Hematopoietic multipotent progenitor cell treated with erythropoietin and hydrocortisone succinate and interleukin-3 and kit ligand, for 8 days (in vitro differentiated cells): ENCODE measurements around the gene CACNA1B.

Source experiments
- DNase-seq: peaks from one replicate; pipeline ENCODE4 v3.0.0-alpha.2; 2015

The CACNA1B gene

DNA sequence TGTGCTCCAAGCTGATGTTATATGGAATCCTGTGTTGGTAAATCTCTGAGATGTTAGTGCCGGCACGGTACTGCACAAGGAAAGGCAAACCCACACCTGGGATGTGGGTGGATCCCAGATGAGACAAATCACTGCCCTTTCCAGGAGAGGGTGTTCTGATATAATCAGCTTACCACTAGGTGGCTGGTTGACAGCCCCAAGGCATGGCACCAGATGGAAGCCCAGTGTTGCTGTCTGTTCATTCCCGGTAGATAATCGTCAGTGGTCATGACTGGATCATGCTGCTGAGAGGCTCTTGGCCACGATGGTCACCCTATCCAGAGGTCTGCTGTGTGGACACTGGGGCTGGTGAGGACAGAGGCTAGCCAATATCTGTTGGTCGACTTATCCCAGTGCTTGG, 184.0 kb downstream of the CACNA1B start:
- DNase-seq = no peak

DNA sequence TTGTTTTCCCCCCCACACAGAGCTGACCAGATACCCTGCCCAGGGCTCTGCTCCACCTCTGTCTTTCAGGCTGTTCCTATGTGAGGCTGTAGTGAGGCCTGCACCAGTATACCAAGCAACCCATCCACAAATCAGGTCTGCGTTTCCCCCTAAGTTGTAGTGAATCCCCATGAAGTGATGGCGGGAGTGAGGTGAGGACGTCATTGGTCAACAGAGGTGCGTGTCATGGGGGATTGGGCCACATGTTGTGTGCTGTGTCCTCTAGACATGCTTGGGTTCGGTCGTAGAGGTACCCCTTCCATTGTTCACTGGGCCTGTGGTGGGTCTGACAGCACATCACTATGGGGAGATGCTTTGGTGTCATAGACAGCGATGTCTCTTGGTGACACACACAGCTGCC, 184.6 kb downstream of the CACNA1B start:
- no peak for DNase-seq

DNA sequence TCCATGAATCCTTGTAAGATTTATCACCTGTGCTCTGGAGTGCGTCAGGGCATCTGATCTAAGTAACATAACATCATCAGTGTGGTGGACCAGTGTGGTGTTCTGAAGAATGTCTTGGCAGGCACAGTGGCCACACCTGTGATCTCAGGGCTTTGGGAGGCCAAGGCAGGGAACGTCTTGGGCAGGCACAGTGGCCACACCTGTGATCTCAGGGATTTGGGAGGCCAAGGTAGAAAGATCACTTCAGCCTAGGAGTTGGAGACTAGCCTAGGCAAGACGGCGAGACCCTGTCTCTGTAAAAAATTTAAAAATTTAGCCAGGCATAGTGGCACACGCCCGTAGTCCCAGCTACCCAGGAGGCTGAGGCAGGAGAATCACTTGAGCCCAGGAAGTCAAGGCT, 185.5 kb downstream of the CACNA1B start:
- no peak for DNase-seq

DNA sequence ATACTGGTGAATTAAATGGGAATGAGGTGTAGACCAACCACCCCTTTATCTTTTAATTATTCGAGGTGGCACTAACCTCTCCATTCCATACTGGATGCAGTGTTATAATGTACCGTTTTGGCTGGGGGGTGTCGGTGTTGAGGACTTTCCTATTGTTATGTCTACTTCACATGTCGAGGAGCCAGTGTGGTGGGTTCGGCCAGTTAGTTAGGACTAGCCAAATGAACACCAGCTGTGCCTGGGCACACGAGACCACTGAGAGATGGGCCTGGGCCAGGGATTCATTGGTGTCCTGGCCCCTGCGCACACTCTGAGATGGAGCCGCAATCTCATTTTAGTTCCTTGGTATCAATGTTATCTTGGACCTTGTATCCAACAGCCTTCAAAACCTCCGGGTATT, 186.2 kb downstream of the CACNA1B start:
- no peak for DNase-seq

DNA sequence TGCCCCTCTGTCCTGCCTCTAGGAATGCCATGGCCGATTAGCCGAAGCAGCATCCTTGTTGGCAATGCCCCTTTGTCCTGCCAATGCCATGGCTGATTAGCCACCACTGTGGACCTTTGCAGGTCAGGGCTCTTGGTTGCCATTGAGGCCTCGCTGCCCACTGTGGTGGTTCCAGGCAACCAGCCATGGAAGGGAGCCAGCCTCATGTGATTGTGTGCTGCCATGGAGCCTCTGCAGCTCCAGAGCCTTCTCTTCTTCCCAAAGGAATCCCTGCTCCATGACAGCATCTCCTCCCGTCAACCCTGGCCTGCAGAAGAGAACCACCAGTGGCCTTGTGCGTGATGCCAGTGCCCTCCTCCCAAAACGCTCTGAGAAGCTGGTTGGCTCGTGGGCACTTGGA, 187.0 kb downstream of the CACNA1B start:
- DNase-seq = no peak

DNA sequence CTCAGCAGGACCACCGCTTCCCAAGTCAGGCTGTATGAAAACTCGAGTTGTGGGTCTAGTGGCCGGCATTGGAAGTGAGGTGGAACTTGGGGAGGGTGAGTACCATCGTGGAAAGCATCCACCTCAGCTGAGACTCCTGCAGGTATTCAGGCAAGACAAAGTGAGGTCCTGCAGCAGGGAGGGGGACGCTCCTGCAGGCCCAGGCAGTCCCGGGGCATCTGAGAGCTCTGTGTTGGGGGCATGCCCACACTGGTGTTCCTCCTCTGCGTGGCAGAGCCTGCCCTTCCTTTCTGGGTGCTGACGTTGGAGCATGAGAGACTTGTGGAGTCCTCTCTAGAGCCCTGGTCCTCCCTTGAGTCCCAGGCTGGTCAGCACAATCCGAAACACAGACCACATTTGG, 187.7 kb downstream of the CACNA1B start:
- no peak for DNase-seq

DNA sequence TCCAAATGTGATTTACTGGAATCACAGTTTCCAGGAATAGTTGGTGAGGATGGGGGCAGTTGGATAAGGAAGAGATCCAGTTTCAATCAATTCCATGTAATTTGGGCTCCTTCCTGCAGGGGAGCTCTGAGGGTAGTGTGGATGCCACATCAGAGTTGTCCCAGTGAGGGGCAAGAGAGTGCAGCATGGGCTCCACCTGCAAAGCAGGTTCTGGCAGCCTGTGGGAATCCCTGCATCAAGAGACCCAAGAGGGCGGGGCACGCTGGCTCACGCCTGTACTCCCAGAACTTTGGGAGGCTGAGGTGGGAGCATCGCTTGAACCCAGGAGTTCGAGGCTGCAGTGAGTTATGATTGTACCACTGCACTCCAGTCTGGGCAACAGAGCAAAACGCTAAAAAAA, 188.5 kb downstream of the CACNA1B start:
- no peak for DNase-seq

DNA sequence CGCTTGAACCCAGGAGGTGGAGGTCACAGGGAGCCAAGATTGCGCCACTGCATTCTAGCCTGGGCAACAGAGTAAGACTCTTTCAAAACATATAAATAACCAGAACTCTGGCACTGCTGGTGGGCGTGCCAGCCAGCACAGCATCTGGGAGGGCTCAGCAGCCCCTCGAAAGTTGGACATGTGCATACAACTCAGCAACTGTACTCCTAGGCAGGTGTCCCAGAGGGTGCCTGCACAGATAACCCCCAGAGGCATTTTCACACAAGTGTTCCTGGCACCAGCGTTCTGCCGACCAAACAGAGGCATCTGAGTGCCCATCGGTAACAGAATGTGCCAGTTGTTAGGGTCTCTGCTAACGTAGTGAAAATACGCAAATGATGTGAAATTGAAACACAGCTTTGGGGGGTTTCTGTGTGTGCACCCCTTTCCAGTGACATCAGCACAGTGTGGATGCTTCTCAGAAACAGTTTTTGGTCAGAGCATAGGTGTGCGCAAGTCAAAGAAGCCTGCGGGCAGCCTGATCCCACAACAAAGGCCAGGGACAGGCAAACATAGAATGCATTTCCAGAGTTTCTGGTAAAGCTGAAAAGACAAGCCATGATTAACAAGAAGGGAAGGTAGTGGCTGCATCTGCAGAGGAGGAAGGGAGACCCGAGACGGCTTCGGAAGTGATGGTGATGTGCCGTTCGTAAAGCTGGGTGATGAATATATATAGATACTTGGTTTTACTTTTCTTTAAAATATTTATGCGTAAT, 190.2 kb downstream of the CACNA1B start:
- no peak for DNase-seq

DNA sequence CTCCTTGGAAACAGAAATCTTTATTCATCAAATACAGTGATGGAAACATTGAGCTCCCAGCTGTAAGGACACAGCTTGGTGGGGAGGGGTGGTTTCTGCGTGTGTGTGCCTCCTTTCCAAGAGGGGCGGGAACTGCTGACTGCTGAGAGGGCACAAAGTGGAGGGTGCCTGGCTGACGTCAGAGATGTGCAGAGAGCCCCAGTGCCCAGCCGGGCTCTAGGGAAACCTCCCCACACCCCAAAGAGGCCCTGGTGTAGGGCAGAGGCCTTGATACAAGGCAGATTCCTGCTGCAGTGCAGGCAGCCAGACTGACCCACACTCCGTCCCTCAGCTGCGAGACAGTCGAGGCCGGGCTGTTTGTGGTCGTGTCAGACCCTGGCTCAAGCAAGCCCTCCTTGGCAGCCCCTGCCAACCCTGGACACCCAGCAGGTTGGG, 191.0 kb downstream of the CACNA1B start:
- DNase-seq = no peak

DNA sequence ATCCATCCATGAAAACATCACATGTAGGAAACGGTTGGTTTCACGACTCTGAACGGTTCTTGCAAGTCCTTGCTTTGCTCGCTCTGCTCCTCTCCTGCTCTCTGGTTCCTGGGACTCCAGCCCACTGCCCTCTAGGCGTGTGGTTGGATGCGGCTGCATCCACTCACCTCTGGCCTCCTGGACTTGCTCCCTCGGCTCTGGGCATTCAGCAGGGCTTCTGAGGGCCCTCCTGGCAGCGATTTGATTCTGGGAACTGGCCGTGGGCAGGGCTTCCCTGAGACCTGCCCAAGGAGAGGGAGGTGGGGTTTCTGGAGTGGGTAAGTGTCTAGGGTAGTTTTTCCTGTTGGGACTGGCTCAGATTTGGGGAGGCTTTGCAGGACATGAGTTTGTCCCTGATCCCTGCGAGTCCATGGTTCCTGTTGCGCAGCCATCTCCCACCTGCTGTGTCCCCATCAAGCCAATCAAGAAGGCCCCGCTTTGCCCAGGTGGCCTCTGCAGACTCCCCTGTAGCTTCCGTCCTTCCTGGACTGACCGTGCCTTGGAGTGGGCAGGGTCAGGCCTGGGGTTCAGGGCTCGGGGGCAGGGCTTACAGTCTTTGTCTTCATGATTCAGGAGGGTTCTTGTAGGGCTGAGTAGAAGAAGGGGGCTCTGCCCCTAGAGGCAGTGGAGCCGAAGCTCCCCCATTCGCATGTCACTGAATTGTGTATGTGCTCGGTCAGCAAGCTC, 192.3 kb downstream of the CACNA1B start:
- DNase-seq = no peak

DNA sequence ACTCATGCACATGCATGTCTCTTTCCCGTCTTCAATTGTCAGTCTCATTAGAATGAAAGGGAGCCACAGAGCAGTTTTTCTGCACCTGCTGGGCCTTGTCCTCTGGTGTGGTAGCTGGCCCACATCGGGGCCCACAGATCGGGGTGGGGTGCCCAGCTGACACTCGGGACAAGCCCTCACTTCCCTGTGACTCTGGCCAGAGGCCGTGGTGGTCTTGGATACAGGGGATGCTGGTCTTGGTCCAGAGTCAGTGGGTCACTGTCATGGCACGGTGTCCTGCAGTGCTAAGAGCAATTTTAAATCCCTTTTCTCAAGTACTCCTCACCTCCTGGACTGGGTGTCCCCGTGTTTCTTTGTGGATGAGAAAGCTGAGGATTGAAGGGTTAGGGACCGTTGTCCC, 193.2 kb downstream of the CACNA1B start:
- DNase-seq = no peak

DNA sequence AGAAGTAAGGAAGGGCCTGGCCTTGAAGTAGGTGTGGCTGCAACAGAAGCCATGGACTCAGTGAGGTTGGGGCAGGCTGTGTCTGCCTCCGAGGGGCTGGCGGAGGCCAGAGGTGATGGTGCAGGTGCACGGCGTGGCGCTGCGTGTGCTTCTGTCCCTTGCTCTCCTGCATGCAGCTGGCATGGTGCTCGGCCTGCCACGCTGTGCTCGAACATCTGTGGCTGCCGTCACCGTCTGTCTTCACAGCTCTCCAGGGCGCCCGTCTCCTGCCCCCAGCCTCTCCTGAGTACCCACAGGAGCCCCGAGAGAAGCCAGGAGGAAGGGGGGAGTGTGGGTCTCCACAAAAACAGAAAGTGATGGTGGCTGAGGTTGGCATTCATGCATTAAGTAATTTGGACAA, 193.7 kb downstream of the CACNA1B start:
- DNase-seq = no peak

DNA sequence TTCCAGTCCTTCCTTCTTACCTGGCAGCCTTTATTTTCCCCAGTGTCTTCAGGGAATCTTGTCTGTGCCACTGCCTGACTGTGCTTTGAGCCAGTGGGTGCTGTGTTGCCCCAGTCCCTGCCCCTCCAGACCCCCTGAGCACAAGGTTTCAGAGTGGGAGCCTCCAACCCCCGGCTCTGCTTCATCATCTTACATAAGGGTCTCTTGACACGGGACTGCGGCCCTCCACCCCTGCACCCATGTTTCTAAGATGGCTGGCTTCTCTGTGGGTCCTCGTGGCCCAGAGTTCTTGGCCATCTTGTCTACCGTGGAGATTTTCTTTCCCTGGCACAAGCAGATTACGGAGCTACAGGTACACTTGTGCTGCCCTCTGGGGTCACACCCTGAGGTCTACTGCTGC, 194.1 kb downstream of the CACNA1B start:
- DNase-seq = no peak

DNA sequence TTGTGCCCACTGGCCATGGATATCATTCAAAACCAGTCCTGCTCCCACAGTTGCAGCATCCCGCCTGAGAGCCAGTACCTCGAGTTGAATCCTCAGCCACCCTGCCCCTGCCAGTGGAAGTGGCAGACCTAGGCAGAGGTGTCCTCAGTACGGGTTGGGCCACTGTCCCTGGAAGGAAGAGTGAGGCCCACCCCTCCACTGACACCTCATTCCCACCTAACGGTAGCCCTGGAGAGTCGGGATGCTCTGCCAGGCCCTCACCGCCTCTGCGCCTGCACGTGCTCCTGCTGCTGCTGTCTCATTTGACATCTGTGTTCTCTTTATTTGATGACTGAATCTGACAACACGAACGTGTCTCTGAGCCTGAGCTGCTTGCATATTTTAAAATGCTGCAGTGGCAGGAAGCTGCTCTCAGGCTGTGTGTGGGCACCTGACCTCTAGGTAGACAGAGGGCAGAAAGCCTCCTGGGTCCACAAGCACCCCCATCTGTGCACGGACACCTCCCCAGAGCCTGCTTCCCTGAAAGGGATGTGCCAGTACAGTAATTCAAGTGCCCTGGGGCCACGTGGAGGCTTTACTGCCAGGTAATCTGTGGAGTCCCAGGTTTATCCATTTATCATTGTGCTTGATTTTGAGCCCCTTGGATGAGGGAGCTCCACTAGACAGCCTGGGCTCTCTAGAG, 194.7 kb downstream of the CACNA1B start:
- DNase-seq = no peak

DNA sequence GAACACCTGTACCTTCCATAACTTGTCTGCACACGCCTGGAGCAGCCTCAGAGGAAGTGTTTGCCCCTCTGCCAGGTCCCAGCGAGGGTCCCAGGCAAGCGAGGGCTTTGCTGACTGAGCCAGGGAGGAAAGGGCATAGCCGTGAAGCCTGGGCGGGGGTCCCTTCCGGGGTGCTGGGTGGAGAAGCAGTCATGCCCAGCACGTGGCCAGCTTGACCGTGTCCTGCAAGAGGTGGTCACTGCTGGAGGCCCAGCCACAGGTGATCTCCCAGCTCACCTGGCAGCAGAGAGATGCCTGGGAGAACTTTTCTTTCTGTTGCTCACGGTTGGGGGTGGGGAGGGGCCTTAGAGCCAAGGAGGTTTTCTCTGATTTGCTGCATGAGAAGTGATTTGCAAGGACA, 195.3 kb downstream of the CACNA1B start:
- DNase-seq = no peak

DNA sequence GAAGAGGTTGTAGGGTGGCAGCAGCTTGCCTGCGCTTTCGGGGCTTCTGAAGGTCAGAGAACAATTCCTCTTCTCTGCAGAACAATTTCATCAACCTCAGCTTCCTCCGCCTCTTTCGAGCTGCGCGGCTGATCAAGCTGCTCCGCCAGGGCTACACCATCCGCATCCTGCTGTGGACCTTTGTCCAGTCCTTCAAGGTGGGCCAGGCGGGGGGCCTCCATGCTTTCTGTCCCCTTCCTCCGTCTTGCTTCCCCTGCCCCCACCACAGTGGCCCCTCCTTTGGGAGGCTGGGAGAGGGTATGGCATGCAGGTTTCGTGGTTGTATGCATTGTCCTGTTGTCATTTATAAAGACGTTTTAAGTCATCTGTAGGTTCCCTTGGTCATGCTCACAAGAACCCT, 195.8 kb downstream of the CACNA1B start:
- no peak for DNase-seq

DNA sequence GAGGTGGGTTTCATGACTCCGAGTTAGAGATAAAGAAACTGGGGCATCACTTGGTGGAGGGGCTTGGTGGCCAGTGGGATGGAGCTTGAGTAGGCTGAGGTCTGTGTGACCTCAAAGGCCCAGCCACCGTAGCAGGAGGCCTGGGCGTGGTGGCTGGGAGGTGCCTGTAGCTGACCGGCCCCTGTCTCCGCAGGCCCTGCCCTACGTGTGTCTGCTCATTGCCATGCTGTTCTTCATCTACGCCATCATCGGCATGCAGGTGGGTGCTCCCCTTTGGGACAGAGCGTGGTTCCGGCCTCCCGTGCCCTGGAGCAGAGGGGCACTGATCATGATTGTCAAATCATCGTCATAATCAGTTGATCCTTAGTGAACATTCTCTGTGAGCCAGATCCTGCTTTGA, 196.2 kb downstream of the CACNA1B start:
- no peak for DNase-seq

DNA sequence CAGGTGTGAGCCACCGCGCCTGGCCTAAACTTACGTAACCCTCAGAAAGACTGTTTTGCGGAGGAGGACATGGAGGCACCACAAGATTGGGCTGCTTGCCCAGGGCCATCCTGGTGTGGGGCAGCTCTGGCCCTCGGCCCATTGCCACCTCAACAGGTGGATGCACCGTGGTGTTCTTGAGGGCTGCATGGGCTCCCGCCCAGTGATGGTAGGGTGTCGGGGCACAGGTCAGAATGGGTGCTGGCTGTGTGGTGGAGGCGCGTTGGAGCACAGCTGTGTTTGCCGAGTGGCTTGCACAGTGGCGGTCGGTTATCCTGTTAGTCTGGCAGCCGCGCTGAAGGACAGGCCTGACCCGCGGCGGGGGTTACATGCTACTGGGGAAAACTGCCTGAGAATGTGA, 196.9 kb downstream of the CACNA1B start:
- DNase-seq = no peak

DNA sequence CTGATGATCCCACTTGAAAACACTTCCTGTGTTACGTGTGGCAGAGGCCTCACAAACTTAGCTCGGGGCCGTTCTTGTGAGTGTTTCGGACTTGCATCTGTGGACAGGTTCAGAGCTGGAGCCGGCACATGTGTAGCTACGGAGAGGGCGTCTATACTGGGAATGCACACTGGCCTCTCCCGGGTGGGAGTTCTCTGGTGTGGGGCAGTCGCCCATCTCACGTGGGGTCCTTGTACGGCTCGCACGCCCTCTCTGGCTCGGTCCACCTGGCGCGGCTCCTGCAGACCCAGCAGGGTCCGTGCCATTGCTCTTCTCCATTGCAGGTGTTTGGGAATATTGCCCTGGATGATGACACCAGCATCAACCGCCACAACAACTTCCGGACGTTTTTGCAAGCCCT, 197.9 kb downstream of the CACNA1B start:
- DNase-seq = no peak

DNA sequence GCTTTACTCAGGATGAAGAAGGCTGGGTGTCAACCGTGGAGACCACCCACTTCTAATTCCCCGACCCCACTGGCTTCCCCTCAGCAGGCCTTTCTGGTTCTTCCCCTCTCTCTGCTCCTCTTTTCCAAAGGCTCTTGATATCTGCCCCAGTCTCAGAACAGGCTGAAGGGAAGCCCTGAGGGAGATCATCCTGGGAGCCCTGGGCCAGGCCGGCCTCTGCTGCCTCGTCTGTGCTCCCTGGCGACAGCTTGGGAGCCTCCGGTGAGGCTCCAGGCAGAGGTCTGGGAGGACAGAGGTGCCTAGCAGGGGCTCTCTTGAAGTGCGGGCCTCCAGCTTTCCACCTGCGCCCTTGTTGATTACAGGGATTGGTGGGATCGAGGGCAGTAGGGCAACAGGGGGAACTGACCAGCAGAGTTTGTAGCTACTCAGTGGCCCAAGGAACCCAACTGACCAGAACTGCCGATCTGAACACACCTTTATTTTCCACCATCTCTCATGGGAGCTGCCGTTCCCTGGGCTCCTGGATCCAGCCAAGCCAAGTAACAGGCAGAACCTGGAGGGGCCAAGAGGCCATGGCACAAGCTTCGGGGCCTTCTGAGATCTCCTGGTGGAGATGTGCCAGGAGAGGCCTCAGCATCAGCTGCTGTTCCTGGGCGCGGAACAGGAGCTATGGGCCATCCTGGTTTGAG, 198.5 kb downstream of the CACNA1B start:
- DNase-seq = no peak

DNA sequence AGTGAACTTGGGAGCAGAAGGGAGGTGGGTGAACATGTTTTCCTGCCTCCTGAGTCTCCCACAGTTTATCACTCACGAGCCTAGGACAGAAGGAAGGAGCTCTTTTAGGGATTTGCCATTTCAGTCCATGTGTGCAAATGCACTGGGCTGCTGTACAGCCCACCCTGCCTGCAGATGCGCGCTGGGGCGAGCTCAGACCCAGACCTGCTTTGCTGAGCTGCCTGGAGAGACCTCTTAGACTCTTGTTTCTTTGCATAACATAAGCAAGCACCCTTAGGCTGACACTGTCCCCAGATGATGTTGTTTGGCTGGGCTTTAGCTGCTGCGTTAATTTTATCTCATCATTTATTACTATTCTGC, 199.0 kb downstream of the CACNA1B start:
- DNase-seq = no peak

DNA sequence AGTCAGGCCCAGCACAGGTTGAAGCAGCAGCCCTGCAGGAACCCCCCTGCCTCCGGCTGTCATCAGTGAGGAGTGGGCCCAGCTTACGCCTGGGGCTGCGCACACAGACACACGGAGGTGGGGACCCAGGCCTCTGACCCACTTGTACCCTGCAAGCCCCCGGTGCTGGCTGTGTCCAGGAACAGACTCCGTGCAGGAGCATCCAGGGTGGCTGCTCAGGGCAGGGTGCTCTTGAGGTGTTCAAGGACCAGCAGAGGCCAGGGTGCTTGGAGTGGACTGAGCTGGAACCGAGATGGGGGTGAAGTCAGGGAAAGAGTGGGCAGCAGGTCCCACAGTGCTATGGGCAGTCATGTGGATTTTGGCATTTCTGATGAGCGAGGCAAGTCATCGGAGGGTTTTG, 199.5 kb downstream of the CACNA1B start:
- DNase-seq = no peak

DNA sequence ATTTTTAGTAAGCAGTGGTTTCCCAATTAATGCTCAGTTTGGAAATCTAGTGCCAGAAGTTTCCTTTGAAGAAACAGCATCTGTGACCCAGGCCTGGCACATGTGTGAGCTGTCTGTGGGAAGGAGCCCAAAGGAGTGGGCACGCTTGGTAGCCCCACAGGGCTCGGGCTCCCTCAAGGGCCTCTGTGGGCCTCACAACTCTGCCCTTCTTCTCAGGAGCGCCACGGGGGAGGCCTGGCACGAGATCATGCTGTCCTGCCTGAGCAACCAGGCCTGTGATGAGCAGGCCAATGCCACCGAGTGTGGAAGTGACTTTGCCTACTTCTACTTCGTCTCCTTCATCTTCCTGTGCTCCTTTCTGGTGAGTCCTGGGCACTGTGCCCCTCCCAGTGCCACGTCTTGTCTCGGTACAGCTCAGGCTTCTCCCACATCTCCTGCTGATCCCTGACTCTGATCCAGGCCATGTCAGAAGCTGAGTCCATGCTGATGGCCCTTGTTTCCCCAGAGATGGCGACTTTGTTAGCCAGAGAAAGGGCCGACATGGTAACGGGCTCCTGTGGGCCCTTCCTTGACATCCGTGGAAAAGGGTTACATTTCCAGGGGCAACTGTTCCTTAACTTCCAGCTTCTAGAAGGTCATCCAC, 200.4 kb downstream of the CACNA1B start:
- DNase-seq = no peak
